Activated CD4-positive, alpha-beta T cell treated with anti-CD3 and anti-CD28 coated beads, Interleukin-2, Interleukin-4, amounts not matched to agents 100 ng/mL and 50 ng/mL, durations not matched to agents 16 hours and 8 hours (primary cell): Measurements from ENCODE around the gene CPOX.
"Not testable (repeated sequence)": the region's sequence is repeated elsewhere in the genome, so short reads cannot be mapped to it uniquely, and the experiment has no call there.

ENCODE experiments used
- DNase-seq: peaks from one replicate; pipeline ENCODE4 v3.0.0-alpha.2; 2020; ENCODE audit warnings: low spot score

The CPOX gene

GRCh38 chr3:98593046-98593936, at the start of gene CPOX:
TSS of gene CPOX (minus strand) at chr3:98593611. CDS start at chr3:98593504, 107 bp downstream.
- peak; percentile 92 for DNase-seq

GRCh38 chr3:98642769-98643168, 49.4 kb upstream of the CPOX start:
- DNase-seq: not testable (repeated sequence)

- DNase-seq: not testable (repeated sequence)
Observed at GRCh38 chr3:98641756-98642155, 48.3 kb upstream of the CPOX start.

- DNase-seq: not testable (repeated sequence)
Observed at GRCh38 chr3:98638515-98638914, 45.1 kb upstream of the CPOX start.

GRCh38 chr3:98630416-98630815, 37.0 kb upstream of the CPOX start:
- DNase-seq: no peak

GRCh38 chr3:98628317-98628716, 34.9 kb upstream of the CPOX start:
- DNase-seq: no peak

- DNase-seq: no peak
Observed at GRCh38 chr3:98626151-98626550, 32.7 kb upstream of the CPOX start.

GRCh38 chr3:98623572-98624280, 30.3 kb upstream of the CPOX start:
- DNase-seq: no peak

GRCh38 chr3:98617841-98618240, 24.4 kb upstream of the CPOX start:
- DNase-seq: no peak

- no peak for DNase-seq
Observed at GRCh38 chr3:98613616-98614015, 20.2 kb upstream of the CPOX start.

- no peak for DNase-seq
Observed at GRCh38 chr3:98612996-98613517, 19.6 kb upstream of the CPOX start.

- no peak for DNase-seq
Observed at GRCh38 chr3:98612587-98612986, 19.2 kb upstream of the CPOX start.

GRCh38 chr3:98608029-98608428, 14.6 kb upstream of the CPOX start:
- DNase-seq: no peak

- no peak for DNase-seq
Observed at GRCh38 chr3:98603580-98603979, 10.2 kb upstream of the CPOX start.

- DNase-seq: peak; percentile 58
Observed at GRCh38 chr3:98602078-98602678, 8.8 kb upstream of the CPOX start.

GRCh38 chr3:98601180-98601579, 7.8 kb upstream of the CPOX start:
- DNase-seq: no peak

GRCh38 chr3:98600412-98601095, 7.1 kb upstream of the CPOX start:
- no peak for DNase-seq

GRCh38 chr3:98599647-98600411, 6.4 kb upstream of the CPOX start:
- DNase-seq: no peak

- DNase-seq: no peak
Observed at GRCh38 chr3:98598492-98598891, 5.1 kb upstream of the CPOX start.

GRCh38 chr3:98596541-98597500, 3.4 kb upstream of the CPOX start:
- DNase-seq: peak; percentile 42
